ENCODE data around the gene LRRC49.
"Not testable (repeated sequence)": the region's sequence is repeated elsewhere in the genome, so short reads cannot be mapped to it uniquely, and the experiment has no call there.

The LRRC49 gene

DNA sequence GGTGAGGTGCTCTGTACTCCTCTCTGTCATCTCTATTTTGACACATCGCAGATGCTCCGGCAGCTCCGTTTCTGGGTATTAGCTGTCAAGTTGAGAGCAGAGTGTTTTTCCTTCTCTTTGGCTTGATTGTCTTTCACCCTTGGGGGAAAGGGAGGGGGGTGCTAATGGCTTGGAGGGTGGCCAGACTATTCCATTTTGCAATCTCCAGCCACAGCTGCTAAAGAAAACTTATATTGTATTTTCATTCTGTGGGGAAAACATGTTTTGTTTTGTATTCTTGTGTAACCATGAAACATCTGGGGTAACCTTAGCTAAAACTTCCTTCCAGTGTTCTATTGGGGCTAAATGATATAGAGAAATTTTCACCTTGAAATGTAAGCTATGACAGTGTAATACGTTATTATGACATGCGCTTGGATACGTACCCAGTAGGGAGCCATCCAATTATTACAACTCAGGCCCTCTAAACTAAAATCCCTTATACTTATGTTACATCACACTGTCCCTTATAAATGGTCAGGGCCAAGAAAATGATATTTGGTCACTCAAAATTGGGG lies 24.6 kb upstream of the LRRC49 start:
- no peak for DNase-seq

DNA sequence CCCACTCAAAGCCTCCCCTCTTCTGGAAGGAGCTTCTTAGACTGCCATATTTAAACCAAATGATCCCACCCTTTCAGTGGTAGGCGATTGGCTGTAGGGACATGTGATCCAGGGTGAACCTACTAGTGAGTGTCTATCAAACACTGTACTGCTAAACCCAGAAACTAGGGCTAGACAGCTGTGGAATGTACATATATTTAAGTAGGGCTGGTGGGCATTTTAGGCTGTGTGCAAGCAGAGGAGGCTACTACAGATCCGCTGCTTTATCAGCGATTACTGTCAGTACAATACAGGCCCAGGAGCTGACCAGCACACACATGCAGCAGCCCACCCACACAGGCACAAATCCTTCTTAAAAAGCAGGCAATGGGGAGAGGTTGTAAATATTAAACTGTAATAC lies 23.3 kb upstream of the LRRC49 start:
- no peak for DNase-seq

DNA sequence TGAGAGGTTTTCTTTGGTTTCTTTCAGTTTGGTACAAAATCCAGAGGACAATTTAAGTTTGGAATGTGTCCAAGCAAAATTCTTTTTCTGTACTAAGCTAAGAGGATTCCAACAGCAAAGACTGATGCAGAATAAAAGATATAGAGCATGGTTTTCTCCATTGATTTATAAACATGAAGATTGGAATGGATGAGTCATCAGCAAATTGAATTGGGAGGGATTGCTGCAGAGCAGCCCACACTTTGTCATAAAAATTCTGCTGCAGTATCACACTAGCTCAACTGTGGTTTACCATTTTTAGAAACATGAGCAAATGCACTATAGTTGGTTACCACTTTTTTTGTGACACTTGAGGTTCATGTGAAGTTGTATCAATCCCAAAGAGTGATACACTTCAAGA lies 22.6 kb upstream of the LRRC49 start:
- peak; percentile 48 for DNase-seq

GRCh38 chr15:70871490-70871889 lies 21.1 kb upstream of the LRRC49 start:
- DNase-seq = not testable (repeated sequence)

GRCh38 chr15:70873232-70874054 lies 19.2 kb upstream of the LRRC49 start:
- no peak for DNase-seq

- DNase-seq = peak; percentile 33
Measured at GRCh38 chr15:70875001-70875782, 17.4 kb upstream of the LRRC49 start.

- no peak for DNase-seq
Measured at GRCh38 chr15:70876011-70876410, 16.6 kb upstream of the LRRC49 start.

- no peak for DNase-seq
Measured at GRCh38 chr15:70876683-70877082, 15.9 kb upstream of the LRRC49 start.

DNA sequence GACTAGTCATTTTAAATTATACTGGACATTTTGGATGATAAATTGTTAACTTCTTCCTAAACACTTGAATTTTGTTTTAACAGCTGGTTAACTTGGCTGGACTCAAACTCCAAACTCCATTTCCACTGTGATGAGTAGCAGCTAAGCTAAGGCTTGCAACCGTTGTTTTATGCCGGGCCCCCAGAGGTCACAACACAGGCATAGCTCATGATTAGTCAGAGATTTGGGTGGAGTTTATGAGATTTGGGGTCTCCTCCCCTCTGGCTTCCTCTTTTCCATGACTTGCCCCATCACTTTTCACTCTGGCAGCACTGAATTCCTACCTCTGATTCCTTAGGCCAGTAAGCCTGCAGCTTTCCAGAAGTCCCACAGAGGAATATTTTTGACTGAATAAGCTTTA lies 13.2 kb upstream of the LRRC49 start:
- no peak for DNase-seq

GRCh38 chr15:70880781-70881180 lies 11.8 kb upstream of the LRRC49 start:
- no peak for DNase-seq

GRCh38 chr15:70882361-70882760 lies 10.3 kb upstream of the LRRC49 start:
- peak; percentile 31 for DNase-seq

DNA sequence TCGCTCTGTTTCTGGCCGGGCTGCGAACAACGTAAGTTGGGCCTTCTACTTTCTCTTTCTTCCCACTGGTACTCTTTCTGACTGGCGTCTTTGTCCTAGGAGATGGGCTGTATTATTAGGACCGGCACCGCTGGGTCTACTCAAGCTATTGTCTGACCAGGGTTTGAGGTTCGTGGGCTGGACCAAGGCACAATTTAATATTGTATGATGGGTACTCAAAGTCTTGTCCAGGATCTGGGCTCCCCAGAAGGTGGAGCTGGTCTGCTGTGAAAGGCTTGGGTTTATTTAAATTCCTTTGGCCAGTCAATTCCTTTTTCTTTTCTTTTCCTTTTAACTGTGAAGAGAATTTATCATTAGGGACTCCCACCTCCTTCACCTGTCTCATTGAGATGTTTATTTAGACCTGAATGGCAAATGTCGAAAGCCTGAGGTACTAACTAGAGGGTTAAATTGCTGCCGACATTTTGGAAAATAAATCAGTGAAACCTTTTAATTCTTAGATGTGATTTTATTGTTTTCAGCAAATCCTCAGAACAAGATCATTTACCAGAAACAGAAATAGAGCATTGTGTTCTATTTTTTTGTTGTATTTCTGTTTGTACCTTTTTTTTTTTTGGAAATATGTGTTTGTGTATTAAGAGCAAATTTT lies 410 bp downstream of the LRRC49 start:
- peak; percentile 64 for DNase-seq

DNA sequence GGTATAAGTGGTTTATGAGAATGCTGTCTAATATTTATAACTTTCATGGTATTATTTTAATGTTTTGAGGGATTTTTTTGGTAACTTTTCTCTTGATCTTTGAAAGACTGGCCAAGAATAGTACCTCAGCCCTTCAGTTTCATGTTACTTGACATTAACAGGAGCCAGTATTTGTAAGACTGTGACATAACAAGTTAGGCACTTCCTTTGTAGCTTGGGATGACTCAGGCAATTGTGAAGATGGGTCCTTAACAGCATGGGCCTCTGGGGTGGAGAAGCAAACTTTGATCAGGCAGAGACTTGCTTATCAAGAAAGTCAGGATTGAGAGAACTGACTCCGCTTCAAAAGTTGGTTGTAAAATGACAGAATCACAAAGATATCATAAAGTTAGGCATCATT lies 9.5 kb downstream of the LRRC49 start:
- peak; percentile 21 for DNase-seq

- no peak for DNase-seq
Measured at GRCh38 chr15:70906842-70907241, 14.2 kb downstream of the LRRC49 start.

DNA sequence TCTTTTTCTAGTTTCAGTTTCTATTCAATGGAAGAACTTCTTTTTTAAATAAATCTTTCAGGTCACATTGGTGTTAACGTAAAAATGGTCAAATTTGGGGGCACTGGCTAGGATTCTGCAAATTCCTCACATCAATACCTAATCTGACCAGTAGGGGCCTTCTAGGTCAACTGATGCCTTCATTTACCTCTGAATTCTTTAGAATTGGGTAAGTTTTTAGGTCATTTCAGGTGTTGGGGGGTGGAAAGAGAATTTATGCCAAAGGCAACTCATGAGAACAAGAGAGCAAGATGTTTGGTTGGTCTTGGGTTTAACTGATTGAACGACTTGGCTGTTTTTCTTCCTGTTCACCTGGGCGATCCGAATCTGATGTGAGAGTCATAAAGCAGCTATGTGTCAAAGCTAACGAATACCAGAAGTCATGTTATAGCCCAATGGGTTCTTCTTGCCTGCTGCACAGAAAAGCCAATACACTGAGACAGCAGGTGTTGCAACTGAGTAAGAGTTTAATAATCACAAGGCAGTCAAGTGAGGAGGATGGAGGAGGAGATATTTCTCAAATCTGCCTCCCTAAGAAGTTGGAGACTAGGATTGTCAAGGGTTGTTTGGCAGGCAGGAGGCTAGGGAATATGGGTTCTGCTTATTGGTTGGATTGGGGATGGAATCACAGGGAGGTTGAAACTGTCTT lies 15.3 kb downstream of the LRRC49 start:
- DNase-seq = no peak

DNA sequence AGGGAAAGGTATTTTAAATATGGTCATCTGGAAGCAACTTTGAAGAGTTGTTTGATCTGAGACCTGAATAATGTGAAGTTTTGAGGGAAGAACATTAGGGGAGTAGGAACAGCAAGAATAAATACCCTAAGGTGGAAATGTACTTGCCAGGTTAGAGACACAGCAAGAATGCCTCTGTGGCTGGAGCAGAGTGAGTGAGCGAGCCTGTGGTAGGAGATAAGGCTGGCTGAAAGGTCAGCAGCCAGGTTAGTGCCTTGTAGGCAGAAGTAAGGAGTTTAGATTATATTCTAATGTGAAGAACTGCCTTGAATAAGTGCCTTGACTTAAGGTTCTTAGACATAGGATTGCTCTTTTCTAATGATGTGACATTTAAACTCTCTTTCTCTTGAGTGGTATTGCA lies 18.3 kb downstream of the LRRC49 start:
- peak; percentile 23 for DNase-seq

DNA sequence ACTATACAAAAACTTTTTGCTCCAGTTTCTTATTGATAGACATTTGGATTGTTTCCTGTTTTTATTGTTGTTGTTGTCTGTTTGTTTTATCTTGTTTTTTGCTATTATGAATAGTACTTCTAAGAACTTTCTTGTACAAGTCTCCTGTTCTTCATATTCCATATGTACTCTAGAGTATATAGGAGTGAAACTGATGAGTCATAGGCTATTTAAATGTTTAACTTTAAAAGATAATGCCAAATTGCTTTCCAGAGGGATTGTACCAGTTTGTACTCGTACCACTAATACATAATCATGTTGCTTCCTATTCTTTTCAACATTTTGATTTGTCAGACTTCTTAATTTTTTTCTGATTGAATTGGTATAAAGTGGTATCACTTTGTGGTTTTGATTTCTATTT lies 19.6 kb downstream of the LRRC49 start:
- no peak for DNase-seq

DNA sequence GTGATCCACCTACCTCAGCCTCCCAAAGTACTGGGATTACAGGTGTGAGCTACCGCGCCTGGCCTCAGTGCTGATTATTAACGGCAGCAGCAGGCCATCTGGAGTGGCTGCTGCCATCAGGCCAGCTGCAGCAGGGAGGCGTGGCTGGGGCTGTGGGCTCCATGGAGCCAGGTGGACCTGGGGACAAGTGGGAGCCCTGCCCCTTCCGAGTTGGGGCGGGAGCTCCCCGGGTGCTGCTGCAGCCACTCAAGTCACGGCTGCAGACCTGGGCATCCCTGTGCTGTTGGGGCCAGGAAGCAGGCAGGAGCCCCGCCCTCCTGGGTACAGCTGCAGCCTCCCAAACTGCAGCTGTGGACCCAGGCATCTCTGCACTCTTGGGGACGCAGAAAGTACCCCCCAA lies 23.9 kb downstream of the LRRC49 start:
- no peak for DNase-seq

DNA sequence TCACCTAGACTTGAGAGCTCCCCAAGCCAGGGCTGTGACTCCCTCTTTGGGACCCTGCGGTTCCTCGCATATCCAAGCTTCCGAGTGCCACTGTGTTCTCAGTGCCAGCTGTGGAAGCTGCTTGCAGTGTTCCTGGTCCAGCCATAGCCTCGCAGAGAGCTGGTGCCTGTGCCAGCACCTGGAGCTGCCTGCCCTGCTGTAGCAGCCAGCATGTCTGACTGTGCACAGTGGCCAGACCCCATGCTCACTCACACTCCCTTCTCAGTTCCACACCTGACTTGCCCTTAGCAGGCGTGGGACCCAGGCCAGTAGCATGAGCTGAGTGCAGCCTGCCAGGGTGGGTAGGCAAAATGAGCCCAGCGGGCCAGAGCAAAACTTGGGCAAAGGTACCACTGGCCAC lies 25.3 kb downstream of the LRRC49 start:
- DNase-seq = no peak

- no peak for DNase-seq
Measured at GRCh38 chr15:70920981-70921696, 28.5 kb downstream of the LRRC49 start.

- no peak for DNase-seq
Measured at GRCh38 chr15:70922119-70922518, 29.5 kb downstream of the LRRC49 start.

Data from OCI-M1 (cell line).